Esophagus muscularis mucosa (tissue), 3 donors: Measurements from ENCODE around the gene SPOCD1.

Source experiments
- POLR2A ChIP-seq: fragments of 450-650 bp; IDR thresholded peaks from one replicate; pipeline ENCODE4 v1.6.1; 2017; ENCODE audit warnings: antibody characterized with exemption, moderate library complexity, mild to moderate bottlenecking, low read depth
- POLR2AphosphoS5 ChIP-seq, 2 donors: sonication (generic); formaldehyde crosslinking; IDR thresholded peaks; one replicate each; pipeline ENCODE4 v1.6.1; 2017; ENCODE audit warnings: antibody characterized with exemption in 2 of 2
- TF ChIP-seq, protein P1 (sequence below), 3 experiments: fragments of 200-600 bp in 2 of 3; fragments of 450-650 bp in 1 of 3; sonication (generic) in 2 of 3; IDR thresholded peaks; one replicate each; pipeline ENCODE4 v1.5.1; 2017 to 2019; ENCODE audit warnings: antibody characterized with exemption in 3 of 3, mild to moderate bottlenecking in 2 of 3, moderate library complexity in 1 of 3

DNA sequence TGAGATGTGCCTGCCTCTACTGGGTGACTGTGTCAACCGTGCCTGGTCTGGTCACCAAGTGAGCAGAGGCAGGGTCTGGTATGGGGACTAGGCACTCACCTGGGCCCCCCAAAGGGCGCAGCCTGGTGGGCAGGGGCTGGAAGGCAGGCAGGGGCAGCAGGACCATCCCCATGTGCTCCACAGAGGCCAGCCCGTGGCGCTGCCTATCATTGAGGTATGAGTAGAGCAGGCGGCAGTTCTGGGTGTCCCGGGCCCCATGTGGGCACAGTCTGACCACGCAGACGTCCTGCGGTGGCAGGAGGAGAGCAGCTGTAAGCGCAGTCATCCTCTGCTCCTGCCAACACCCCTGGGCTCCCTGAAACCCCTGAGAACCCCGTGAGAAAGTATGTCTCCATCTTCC, 23.7 kb downstream of the SPOCD1 start:
- TF ChIP-seq POLR2A (no peak), POLR2AphosphoS5 (IDR thresholded peaks at IDR 0.05) (no peak)
- TF ChIP-seq, protein P1, sequence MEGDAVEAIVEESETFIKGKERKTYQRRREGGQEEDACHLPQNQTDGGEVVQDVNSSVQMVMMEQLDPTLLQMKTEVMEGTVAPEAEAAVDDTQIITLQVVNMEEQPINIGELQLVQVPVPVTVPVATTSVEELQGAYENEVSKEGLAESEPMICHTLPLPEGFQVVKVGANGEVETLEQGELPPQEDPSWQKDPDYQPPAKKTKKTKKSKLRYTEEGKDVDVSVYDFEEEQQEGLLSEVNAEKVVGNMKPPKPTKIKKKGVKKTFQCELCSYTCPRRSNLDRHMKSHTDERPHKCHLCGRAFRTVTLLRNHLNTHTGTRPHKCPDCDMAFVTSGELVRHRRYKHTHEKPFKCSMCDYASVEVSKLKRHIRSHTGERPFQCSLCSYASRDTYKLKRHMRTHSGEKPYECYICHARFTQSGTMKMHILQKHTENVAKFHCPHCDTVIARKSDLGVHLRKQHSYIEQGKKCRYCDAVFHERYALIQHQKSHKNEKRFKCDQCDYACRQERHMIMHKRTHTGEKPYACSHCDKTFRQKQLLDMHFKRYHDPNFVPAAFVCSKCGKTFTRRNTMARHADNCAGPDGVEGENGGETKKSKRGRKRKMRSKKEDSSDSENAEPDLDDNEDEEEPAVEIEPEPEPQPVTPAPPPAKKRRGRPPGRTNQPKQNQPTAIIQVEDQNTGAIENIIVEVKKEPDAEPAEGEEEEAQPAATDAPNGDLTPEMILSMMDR (IDR thresholded peaks at IDR 0.05) = no peak
